ENCODE measurements around the gene CEP295NL.

GRCh38 chr17:78933025-78933958 lies 30.3 kb upstream of the CEP295NL start:
- no peak for TF ChIP-seq CTCF (IDR thresholded peaks at IDR 0.05; ENCODE audit: insufficient read depth, low read depth, low read length)
- TF ChIP-seq EZH2 (IDR thresholded peaks at IDR 0.05; ENCODE audit: insufficient read depth, low read length) = no peak
